HG03469 (cell line): ENCODE data around the gene NCOA7.
"Not testable (repeated sequence)": the region's sequence is repeated elsewhere in the genome, so short reads cannot be mapped to it uniquely, and the experiment has no call there.

Source experiments
- ATAC-seq: cut with Tn5 transposase; IDR thresholded peaks from one replicate; pipeline ENCODE4 v1.9.1; 2021; ENCODE audit warnings: mild to moderate bottlenecking, moderate library complexity, moderate number of reproducible peaks; ENCODE audit not compliant: unreplicated experiment

Gene NCOA7

DNA sequence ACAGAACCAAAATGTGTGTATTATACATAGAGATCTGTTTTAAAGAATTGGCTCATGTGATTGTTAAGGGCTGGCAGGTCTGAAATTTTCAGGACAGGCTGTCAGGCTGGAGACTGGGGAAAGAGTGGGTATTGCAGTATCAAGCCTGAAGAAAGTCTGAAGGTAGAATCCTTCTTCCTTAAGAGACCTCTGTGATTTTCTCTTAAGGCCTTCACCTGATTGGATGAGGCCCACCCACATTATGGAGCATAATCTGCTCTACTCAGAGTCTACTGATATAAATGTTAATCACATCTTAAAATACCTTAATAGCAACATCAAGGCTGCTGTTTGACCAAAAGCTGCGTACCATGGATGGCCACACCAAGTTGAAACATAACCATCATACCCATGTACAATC lies 122.4 kb downstream of the NCOA7 start:
- ATAC-seq: no peak

DNA sequence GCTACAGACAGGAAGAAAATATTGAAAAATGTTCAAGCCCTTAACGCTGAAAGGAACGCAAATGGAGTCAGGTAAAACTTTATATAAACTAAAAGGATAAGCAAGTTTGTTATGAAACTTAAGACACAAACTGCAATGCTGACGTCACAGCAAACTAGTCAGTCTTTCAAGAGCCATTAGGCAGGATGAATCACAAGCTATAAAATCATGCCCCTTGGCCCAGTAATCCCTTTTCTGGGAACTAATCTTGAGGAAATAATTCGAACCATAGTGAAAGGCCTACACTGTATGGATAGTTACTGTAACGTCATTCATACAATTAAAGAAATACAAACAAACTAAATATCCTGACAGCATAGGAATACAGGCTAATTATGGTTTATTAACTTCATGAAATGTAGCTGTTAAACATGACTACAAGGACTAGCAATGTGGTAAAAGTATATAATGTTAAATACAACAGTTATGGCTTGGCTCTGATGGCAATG lies 123.1 kb downstream of the NCOA7 start:
- ATAC-seq: no peak

DNA sequence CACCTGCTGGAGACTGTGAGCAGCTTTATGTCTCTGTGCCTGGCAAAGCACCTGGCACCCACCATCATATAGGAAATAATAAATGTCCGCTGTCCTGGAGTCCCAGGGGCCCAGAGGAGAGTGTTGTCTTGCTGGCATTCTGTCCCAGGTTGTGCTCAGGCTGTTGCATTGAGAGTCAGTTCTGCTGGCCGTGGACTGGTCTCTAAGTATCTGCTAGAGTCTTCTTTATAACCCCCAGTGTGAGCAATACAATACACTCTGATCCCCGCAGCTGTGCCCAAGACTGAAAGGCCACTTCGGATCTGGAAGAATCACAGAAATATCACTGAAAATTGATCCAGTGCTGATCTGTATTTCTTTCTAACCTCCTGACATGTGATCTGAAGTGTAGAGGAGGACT lies 127.5 kb downstream of the NCOA7 start:
- ATAC-seq: no peak

DNA sequence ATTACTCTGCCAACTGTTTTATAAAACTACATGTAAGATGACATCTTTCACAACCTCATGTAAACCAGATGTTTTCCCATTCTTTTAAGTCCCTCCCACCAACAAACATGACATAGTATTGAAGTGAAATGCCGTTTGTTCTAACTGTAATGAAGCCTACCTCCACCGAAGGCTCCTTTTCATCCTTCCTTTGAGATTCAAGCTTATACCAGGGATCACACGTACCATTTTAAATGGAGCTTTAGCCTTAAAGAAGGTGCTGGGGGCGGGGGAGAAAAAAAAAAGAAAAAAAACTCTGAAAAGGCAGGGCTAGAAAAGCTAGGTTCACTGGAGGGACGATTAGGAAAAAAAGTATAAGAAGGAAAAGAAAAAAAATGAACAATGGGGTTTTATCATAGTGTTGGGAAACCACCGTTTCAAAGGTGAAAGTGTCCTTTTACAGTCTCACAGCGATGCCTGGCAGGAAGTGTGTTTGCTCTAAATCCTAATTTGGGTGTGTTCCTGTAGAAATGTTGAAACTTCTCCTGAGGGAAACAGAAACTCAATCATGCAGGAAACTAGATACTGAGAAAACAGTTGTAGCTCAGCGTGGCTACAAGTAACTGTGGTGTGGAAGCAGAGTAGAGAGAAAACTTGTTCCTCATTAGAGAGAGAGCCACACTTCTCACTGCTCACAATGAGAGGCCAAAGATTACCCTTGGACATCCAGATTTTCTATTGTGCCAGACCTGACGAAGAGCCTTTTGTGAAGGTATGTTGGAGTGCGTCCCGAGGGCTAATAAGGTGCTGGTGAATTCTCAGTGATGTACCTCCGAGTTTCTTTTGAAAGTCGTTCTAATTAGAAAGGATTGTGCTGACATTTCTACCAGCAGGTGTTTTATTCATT lies 128.2 kb downstream of the NCOA7 start:
- ATAC-seq: peak; percentile 96

DNA sequence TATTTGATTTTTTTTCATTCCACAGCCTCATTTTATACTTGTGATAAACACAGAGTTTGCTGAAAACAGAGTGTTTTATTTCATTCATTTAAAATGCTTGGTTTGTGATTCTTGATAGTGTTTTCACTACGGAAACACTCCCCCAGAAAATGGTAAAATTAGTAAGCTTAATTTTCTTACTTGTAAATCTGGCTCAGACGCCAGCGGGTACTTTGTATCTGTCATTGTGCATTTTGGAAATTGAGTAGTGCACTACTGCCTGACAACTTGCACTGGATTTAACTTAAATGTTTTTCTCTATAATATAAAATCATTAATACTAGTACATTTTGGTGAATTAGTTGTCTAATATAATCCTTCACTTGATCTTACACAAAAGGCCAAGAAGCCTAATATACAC lies 128.9 kb downstream of the NCOA7 start:
- ATAC-seq: no peak

DNA sequence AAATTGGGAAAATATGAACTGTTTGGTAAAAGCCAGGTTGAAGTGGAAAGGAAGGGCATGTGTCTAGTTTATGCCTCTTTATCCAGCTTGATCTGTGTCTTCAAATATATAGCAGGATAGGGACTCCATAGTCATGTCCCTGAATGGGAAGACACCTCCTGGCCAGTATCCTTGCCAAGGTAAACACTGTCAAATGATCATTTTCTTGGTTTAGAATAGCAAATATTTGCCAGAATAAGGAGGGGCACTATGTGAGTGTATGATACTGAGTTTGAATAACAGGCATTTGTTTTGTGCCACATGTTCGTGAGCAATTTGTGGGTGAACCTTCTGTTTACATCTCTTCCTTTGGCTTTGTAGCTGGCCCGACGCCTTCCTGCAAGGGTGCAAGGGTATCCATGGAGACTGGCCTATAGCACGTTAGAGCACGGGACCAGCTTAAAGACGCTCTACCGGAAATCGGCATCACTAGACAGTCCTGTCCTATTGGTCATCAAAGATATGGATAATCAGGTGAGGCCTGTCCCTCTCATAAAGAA lies 131.6 kb downstream of the NCOA7 start:
- ATAC-seq: no peak

DNA sequence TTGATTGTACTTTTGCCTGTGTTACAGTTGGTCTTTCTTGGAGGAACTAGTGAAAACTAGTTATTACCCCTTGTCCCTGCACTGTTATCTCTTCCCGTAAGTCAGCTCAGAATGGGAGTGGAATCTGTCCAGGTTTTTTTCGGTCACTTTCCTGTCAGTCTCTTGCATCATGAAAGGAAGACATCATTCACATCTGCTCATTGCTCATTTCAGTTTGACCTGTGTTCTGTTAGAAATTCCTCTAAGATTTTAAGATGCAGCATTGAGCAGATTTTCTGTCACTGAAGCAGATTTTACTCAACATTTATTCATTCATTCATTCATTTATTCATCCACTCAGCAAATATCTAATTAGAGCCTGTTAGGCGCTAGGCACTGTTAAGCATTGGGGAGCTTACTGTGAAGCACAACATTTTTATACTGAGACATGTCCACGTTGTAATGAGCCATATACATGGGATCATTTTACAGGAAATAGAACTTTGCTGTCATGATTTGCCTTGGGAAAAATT lies 132.7 kb downstream of the NCOA7 start:
- no peak for ATAC-seq

DNA sequence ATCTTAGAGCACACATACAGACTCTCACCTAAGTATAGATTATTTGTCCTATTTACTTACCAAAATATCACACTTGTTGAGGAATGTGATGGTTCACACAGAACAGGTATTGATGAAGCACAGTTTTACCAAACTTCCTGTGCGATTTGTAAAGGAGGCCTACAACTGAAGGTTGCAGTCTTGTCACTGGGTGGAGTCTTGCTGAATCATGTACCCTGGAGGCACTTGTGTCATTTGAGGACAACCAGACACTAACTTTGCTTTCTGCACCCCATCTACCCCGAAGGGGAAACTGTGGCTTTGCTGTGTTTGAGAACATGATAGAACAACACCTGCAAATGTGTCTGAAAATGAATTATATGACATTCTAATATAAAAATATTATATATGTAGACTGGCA lies 133.4 kb downstream of the NCOA7 start:
- ATAC-seq: no peak

DNA sequence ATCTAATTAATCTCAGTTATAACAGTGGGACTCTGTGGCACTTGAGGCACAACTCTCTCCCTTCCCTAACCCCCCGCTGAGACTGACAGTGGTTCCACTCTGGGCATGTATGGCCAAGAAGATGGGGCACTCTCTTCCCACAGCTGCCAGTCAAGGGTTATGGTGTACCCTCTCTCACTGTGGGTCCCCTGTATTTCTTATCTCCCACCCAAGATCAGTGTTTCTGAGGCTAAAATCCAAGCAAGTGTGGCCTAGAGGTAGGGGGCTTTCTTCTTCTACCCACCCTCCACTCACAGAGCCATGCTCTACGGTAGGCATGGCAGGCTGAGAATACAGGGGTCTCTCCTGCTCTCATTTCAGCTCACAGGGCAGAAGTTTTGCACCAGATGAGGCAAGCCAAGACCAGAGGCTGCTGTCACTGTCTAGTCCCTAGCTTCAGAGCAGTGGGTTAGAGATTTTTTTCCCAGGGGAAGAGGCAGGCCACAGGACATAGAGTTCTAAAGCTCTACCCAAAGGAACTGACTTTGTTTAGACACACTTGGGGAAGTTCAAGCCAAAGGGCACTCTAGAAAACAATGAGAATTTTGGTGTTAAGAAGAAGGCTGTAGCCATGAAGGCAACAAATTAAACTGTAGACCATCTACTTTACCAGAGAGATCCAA lies 134.1 kb downstream of the NCOA7 start:
- no peak for ATAC-seq

DNA sequence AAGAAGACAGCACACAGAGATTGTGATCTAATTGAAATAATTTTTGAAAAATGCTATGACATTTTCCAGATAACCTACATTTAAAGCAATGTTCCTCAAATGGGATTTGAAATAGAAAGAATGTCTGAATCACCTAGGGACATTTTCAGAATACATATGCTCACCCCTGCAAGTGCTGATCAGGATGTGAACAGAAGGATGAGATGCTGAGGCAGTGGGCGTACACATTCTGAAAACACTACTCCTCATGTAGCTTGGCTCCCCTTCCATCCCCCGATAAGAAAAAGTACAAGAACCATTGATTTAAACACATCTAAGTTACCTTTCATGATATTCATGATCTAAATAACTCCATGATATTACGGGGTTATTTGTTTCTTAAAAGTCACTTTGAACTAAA lies 136.0 kb downstream of the NCOA7 start:
- ATAC-seq: no peak

DNA sequence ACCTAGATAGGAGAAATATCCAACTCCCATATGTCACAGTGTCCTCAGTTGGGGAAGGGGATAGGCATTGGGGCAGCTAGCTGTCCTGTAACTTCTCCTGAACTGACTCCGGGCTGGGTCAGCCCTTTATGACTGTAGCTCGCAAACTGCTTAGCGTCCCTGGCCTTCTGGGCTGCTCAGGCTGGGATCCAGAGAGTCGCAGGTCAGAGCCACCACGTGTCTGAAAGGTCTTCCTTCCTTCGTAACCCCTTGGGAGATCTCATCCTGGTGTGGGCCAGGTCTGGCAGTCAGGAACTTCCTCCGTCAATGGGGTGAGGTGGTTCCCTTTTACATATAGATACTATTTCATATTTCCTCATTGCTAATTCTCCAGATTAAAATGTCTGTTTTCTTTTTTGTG lies 137.0 kb downstream of the NCOA7 start:
- ATAC-seq: no peak

DNA sequence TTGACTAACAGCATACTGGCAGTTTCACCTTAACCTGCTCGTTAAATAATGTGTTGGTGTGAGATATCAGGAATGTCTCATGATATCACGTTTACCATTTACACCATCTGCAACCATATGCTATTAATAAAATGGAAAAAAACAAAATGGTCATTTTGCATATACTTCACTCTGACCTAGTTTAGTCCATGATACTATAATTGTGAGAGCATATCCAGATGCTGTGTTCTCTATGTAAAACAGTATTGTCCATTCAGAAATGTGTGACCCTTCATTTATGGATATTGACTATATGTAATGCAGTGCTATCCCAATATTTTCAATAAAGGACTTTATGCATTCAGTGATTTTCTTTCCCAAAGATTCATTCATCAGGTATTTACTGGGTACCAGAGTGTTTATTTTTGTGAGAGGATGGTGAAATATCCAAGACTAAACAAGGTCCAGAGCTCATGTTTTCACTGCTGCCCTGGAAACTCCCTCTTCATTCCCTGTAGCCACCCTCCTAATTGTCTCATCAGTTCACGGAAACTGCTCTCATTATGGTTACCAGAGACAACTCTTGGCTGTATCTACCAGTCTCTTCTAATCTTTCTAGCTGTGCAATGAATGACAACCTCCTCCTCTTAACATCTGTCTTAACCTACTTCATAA lies 140.1 kb downstream of the NCOA7 start:
- no peak for ATAC-seq

DNA sequence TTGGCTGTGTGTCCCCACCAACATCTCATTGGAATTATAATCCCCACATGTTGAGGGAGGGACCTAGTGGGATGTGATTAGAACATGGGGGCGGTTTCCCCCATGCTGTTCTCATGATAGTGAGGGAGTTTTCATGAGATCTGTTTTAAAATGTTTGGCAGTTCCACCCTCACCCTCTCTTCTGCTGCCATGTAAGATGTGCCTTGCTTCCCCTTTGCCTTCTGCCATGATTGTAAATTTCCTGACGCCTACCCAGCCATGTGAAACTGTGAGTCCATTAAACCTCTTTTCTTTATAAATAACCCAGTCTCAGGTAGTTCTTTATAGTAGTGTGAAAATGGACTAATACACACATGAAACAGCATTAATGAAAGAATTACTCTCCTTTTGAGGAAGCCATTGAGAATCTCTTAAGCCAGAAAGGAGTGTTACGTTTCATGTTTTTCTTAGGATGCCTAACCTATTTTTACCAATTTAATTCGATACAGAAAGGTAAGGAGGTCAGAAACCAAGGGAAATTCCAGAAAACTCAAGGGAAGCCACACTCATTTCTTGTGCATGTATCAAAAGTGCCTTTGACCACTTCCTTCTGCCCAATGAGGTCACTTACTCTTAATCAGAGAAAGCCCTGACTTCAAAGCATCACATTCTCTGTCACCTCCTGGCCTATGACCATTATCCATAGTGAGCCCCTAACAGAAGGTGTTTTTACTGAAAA lies 141.1 kb downstream of the NCOA7 start:
- ATAC-seq: no peak

DNA sequence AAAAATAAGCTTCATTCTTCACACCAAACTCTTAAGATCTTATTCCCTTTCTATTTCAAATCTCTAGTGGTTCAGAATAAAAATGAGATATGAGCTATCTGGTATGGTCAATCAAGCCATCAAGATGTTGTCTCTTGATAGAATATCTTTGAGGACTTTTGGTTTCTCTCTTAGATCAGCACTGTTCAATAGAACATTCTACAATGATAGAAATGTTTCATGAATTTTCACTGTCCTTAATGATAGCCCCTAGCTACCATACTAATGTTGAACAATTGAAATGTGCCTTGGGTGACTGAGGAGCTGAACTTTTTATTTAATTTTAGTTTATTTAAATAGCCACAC lies 141.7 kb downstream of the NCOA7 start:
- ATAC-seq: no peak

DNA sequence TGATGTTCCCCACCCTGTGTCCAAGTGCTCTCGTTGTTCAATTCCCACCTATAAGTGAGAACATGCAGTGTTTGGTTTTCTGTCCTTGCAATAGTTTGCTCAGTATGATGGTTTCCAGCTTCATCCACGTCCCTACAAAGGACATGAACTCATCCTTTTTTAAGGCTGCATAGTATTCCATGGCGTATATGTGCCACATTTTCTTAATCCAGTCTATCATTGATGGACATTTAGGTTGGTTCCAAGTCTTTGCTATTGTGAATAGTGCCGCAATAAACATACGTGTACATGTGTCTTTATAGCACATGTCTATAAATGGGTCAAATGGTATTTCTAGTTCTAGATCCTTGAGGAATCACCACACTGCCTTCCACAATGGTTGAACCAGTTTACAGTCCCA lies 144.8 kb downstream of the NCOA7 start:
- ATAC-seq: not testable (repeated sequence)

DNA sequence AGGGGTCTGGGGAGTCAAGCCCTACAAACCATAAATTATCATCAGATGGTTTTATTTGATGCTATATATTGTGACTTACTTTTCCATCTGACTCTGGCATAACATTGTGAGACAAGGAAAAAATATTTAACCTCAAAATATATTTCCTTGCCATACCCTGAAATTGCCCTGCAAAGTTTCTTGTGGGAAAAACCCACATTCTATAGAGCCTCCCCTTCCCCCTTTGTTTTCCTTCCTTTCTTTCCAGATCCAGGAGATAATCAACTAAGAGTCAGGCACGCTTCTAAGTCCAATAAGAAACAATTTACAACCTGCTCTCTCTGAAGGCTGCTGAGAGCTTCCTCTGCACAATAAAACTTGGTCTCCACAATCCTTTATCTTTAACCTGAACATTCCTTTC lies 148.3 kb downstream of the NCOA7 start:
- no peak for ATAC-seq

DNA sequence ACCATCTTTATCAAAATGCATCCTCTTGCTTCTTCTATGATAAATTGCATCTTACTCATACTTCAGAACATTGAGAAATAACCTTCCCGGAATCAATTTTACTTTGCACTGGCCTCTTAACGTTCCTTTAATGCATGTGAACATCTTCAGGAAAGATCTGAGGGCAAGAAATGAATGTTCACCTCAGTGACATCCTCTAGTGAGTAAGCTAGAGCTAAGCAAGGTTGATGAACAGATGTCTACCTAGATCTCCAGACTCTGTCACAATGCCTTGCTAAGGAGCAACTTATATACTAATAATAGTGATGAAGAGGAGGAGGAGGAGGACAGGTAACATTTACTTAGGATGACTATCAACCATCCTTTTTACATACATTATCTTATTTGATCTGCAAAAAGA lies 149.0 kb downstream of the NCOA7 start:
- ATAC-seq: no peak

DNA sequence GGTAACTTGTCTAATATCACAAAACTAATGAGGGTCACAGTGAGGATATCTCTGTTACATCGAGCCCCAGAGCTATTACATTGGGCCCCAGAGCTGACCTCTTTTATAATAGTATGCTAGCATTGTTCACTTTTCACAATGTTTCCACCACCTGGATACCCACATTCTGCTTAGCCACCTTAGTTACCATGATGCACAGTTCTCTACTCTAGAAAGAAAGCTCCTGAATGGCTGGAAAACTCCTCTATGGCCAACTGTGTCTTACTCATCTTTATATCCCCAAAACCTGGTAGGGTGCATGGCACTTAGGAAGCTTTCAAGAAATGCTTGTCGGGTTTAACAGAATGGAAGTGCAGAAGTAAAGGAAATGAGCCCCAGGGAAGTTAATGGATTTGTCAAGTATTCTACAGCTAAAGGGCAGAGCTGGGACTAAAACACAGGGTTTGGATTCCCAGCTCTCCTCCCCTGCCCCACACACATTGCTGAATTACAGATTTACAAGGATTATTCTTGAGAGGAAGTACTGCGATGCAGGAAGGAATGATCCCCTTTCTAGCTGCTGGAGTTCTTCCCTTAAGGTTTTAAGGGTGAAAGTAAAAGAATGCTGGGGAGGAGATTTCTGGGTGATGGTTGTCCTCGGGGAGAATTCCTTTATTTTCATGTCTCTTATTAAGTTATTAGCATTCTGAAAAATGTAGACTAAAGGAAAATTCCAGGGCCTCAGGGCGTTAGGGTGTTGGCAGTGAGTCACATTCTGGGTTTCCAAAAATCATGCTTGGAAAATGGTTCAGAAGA lies 149.7 kb downstream of the NCOA7 start:
- no peak for ATAC-seq

DNA sequence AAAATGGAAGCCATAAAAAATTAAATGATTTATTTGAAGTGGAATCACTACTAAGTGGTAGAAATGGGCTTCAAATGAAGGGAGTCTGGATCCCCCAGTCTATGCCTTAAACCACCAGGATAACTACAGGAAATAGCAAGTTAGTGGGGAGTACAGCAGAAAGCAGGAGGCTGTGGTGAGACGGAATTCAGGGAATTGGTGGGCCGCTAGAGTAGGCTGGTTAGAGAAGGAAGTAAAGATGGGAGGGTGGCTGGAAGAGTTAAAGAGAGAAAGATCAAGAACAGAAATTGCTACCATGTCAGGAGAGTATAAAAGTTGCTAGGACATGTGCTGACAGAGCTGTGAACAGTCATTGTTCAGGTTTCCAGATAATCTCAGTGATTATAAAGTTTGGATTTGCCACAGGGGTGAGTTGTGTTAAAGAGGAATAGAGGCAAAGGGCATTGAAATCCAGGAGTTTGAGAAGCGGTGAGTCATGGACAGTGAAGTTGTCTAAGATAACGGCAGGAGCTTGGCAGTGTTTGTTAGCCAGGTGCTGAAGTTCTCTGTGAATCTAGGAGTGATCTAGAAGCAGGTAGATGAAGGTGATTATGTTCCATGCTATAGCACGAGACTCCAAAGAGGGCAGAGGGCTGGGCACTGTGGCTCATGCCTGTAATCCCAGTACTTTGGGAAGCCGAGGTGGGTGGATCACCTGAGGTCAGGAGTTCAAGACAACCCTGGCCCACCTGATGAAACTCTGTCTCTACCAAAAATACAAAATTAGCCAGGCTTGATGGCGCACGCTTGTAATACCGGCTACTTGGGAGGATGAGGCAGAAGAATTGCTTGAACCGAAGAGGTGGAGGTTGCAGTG lies 152.1 kb downstream of the NCOA7 start:
- ATAC-seq: no peak
